Duodenal mucosa (tissue), 2 donors: ENCODE results near the gene GINS2.

Source experiments
- H3K27ac ChIP-seq: one replicate; pipeline ENCODE4 v1.7.0; 2013; ENCODE audit warnings: low read depth, low read length
- H3K27me3 ChIP-seq, 2 donors: one replicate each; pipeline ENCODE4 v1.7.0; 2013; ENCODE audit warnings: low read length in 2 of 2, control low read depth in 1 of 2; ENCODE audit not compliant: insufficient read depth in 2 of 2, control insufficient read depth in 1 of 2
- H3K36me3 ChIP-seq, 2 donors: one replicate each; pipeline ENCODE4 v1.7.0; 2013; ENCODE audit warnings: low read length in 2 of 2, control low read depth in 1 of 2; ENCODE audit not compliant: insufficient read depth in 2 of 2, control insufficient read depth in 1 of 2
- H3K4me1 ChIP-seq, 2 donors: one replicate each; pipeline ENCODE4 v1.7.0; 2013; ENCODE audit warnings: low read length in 2 of 2, control low read depth in 1 of 2; ENCODE audit not compliant: insufficient read depth in 2 of 2, control insufficient read depth in 1 of 2
- H3K4me3 ChIP-seq, 2 donors: one replicate each; pipeline ENCODE4 v1.7.0; 2013; ENCODE audit warnings: low read length in 2 of 2, low read depth in 1 of 2
- H3K9ac ChIP-seq, 2 donors: one replicate each; pipeline ENCODE4 v1.7.0; 2013; ENCODE audit warnings: low read length in 2 of 2, low read depth in 1 of 2
- H3K9me3 ChIP-seq, 2 donors: one replicate each; pipeline ENCODE4 v1.7.0; 2013; ENCODE audit warnings: low read length in 2 of 2, control low read depth in 1 of 2; ENCODE audit not compliant: control insufficient read depth in 1 of 2

Gene GINS2

DNA sequence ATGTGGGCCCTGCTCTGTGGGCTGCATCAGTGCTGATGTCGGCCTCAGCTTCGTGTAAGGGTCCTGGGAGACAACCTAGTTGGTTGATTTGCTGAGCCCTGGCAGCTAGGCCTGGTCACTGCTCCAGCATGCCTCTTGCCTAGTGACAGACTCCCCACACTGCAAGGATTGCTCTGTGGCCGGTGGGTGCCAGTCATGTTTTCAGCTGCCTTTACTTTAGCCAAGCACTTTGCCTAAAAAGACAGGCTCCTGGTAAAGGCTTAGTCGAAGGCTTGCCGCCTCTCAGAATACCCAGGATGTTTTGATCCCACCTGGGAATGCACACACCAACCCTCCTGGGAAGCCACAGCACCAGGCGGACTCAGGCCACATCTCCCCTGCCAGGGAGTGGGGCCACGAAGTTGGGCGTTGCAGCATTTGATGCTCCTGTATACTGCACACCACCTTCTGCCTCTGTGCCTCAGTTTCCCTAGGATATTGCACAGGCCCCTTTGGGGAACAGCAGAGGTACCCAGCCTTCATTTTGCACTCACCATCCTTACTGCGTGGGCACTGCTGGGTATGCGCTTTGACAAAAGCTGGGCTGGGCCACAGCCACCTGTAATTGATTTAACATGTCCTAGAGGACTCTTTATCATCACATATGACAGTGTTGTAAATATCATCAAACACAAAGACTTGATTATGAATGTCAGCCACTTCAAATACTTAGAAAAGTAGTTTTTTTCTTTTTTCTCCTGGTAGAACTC lies 19.9 kb downstream of the GINS2 start:
- no peak overlapping the region for H3K4me3 ChIP-seq
- H3K9me3 ChIP-seq = no peaks in the 10 kb centered on the region
- no peaks in the 10 kb centered on the region for H3K27me3 ChIP-seq
- peaks cover 64 to 90% of the 10 kb centered on the region in 2 donors for H3K36me3 ChIP-seq
- H3K4me1 ChIP-seq = peaks cover 4 to 5% of the 10 kb centered on the region in 2 donors
- no peak overlapping the region for H3K27ac ChIP-seq
- no peak overlapping the region for H3K9ac ChIP-seq

DNA sequence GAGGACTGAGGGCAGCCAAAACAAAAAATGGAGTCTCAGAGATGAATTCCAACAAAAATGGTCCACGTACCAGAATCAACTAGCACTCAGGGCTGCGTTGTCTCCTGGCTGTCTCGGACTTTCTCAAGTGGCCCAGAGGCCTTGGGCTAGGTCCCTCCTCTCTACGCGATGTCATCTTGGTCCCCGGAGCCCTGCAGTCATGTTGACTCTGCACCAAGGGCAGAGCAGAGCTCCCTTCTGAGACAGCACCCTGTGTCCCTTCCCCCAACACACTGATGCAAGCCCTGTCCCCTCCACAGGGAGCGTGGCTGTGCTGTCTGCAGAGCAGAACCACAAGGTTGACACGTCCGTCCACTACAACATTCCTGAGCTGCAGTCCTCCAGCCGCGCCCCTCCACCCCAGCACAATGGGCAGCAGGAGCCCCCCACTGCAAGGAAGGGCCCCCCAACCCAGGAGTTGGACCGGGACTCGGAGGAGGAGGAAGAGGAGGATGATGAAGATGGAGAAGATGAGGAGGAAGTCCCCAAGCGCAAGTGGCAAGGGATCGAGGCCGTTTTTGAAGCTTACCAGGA lies 20.8 kb downstream of the GINS2 start:
- no peak overlapping the region for H3K27ac ChIP-seq

DNA sequence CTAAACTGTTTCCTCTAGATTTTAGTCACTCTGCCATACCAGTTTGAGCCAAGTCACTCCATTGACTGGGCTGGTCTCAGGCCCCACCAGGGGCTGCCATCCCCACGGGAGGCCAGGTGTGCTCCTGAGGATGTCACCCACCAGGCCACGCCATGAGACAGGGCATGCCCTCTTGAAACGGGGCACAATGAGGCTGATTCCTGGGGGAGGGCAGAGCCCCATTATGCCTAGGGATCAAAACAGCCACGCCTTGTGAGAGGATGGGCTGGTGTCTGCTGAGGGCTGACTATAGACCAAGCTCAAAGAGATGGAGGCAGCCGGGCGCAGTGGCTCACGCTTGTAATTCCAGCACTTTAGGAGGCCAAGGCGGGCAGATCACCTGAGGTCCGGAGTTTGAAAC lies 21.5 kb downstream of the GINS2 start:
- peaks cover 0 to 8% of the 10 kb centered on the region in 2 donors for H3K4me1 ChIP-seq
- H3K27ac ChIP-seq = no peak overlapping the region
- peaks cover 73 to 95% of the 10 kb centered on the region in 2 donors for H3K36me3 ChIP-seq
- H3K4me3 ChIP-seq = no peak overlapping the region
- H3K27me3 ChIP-seq = no peaks in the 10 kb centered on the region
- H3K9ac ChIP-seq = no peak overlapping the region
- H3K9me3 ChIP-seq = no peaks in the 10 kb centered on the region

More for the DNA sequence above, 20.8 kb downstream of the GINS2 start:
- peaks cover 0 to 8% of the 10 kb centered on the region in 2 donors for H3K4me1 ChIP-seq
- H3K4me3 ChIP-seq = no peak overlapping the region
- H3K27me3 ChIP-seq = no peaks in the 10 kb centered on the region
- no peak overlapping the region for H3K9ac ChIP-seq
- H3K36me3 ChIP-seq = peaks cover 72 to 95% of the 10 kb centered on the region in 2 donors
- no peaks in the 10 kb centered on the region for H3K9me3 ChIP-seq

DNA sequence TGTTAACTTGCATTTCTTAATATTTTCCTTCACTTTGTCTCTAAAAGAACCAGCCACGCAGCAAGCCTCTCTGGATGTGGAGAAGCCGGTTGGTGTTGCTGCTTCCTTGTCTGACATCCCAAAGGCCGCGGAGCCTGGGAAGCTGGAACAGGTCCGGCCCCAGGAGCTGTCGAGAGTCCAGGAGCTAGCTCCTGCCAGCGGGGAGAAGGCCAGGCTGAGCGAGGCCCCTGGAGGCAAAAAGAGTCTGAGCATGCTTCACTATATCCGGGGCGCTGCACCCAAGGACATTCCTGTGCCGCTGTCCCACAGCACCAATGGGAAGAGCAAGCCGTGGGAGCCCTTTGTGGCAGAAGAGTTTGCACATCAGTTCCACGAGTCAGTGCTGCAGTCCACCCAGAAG lies 22.8 kb downstream of the GINS2 start:
- Histone ChIP-seq H3K9me3 (no peaks in the 10 kb centered on the region), H3K4me1 (peaks cover 0 to 8% of the 10 kb centered on the region in 2 donors), H3K9ac (no peak overlapping the region), H3K36me3 (peaks cover 70 to 97% of the 10 kb centered on the region in 2 donors), H3K27ac (no peak overlapping the region), H3K27me3 (no peaks in the 10 kb centered on the region), H3K4me3 (no peak overlapping the region)

DNA sequence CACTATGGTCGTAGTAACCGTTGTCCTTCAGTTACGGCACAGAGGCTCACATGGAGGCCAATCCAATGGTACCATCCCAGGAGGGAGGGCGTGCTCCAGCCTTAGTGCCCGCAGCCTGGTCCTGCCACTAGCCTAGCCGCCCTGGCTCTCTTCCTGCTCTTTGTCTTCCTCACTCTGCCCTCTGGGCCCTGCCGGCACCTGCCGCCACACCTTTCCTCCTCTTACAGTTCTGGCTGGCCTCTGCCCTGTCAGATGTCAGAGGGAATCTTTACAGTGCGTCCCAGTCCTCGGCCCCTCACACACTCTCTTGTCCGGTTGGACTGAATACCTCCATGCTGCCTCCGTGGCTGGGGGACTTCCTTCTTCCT lies 23.4 kb downstream of the GINS2 start:
- Histone ChIP-seq H3K27ac (no peak overlapping the region), H3K4me3 (no peak overlapping the region), H3K4me1 (peaks cover 0 to 8% of the 10 kb centered on the region in 2 donors), H3K9me3 (no peaks in the 10 kb centered on the region), H3K36me3 (peaks cover 70 to 93% of the 10 kb centered on the region in 2 donors), H3K9ac (no peak overlapping the region), H3K27me3 (no peaks in the 10 kb centered on the region)

DNA sequence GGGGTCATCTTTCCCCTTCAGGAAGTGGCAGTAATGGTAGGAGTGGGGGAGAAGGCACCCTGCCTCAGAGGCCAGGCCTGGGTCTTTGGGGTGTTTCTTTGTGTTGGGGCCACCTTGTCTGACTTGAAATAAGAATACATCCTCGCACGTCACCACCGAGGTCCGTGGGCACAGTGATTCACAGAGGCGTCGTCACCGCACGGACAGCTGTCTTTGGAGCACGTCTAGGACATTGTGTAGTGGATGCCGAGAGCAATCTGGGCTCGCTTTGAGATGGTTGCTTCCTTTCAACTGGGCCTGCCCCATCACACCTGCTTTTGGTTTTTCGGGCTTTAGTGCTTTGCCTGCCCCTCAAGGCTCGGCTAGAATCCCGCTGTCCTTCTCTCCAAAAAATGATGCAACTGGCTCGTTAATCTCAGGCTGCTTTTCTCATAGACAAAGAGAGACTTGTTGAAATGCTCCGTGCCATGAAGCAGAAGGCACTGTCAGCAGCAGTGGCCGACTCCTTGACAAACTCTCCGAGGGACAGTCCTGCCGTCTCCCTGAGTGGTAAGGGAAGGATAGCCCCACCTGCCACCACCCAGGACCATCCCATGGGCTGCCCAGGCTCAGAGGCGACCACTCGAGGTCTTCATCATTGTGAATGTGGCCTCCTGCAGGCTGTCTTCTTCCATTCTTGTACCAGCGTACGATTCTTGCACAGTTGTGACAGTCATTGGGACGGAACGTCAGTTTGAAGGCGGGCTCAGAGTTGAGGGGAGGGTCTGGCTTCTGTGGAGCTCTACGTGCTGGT lies 24.0 kb downstream of the GINS2 start:
- no peak overlapping the region for H3K4me3 ChIP-seq
- peaks cover 0 to 11% of the 10 kb centered on the region in 2 donors for H3K4me1 ChIP-seq
- H3K27ac ChIP-seq = no peak overlapping the region
- peaks cover 68 to 92% of the 10 kb centered on the region in 2 donors for H3K36me3 ChIP-seq
- no peaks in the 10 kb centered on the region for H3K27me3 ChIP-seq
- no peak overlapping the region for H3K9ac ChIP-seq
- H3K9me3 ChIP-seq = no peaks in the 10 kb centered on the region

DNA sequence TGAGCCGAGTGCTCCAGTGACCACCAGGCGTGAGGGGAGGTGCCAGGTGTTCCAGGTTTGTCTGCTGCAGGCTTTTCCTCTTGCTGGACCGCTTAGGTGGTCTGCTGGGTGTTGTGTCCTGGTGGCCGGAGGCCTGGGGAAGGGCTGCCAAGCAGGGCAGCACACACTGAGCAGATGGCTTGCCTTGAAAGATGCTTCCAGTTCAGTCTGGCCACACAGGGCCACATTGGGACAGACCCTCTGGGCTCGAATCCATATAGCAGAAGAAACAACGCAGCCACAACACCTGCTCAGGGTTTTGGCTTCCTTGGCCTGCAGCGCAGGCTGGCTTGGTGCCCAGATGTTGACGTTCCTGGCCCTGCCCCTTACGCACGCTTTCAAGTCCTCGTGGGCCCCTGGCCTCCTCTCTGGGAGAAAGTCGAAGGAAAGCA lies 24.8 kb downstream of the GINS2 start:
- no peaks in the 10 kb centered on the region for H3K27me3 ChIP-seq
- no peak overlapping the region for H3K27ac ChIP-seq
- peaks cover 68 to 94% of the 10 kb centered on the region in 2 donors for H3K36me3 ChIP-seq
- no peak overlapping the region for H3K9ac ChIP-seq
- no peaks in the 10 kb centered on the region for H3K9me3 ChIP-seq
- H3K4me3 ChIP-seq = no peak overlapping the region
- H3K4me1 ChIP-seq = peaks cover 0 to 13% of the 10 kb centered on the region in 2 donors

DNA sequence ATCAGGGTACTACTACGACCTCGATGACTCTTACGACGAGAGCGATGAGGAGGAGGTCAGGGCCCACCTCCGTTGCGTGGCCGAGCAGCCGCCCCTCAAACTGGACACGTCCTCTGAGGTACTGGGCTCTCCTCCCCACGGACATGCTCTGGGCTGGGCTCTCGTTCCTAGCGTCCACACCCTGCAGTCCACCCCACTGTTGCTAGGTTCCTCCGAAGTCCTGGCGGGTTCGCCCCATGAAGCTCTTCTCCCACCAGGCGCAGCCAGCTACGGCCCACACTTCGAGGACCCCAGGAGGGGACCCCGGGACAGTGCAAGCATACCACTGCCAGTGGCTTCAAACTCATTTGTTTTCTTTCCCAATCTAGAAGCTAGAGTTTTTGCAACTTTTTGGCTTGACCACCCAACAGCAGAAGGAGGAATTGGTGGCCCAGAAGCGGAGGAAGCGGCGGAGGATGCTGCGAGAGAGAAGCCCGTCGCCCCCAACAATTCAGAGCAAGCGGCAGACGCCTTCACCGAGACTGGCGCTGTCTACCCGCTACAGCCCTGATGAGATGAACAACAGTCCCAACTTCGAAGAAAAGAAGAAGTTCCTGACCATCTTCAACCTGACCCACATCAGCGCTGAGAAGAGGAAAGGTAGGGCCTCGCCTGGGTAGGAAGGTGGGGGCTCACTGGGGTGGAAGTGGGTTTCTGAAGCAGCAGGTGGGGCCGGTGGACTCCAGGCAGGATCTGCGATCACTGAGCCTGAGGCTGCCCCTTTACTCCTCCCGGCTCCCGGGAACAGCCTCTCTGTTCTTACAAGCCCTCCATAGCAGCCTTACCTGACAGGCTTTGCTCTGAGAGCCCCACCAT lies 25.6 kb downstream of the GINS2 start:
- H3K9me3 ChIP-seq = no peaks in the 10 kb centered on the region
- no peaks in the 10 kb centered on the region for H3K27me3 ChIP-seq
- H3K36me3 ChIP-seq = peaks cover 69 to 94% of the 10 kb centered on the region in 2 donors
- H3K4me3 ChIP-seq = no peak overlapping the region
- peaks cover 0 to 13% of the 10 kb centered on the region in 2 donors for H3K4me1 ChIP-seq
- no peak overlapping the region for H3K27ac ChIP-seq
- no peak overlapping the region for H3K9ac ChIP-seq

DNA sequence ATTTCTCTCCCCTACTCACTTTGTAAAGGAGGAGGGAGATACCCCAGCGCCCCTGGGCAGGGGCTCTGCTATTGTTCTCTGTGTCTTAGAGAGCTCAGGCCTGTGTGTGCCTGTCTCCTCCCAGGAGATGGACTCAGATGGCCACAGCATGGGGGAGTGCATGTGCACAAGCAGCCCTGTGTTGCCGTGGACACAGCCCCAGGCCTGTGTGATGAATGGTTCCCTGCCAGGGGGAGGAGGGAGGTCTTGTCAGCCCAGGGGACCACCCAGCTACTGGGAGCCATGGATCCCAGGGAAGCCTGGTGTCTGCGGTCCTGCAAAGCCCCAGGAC lies 26.3 kb downstream of the GINS2 start:
- H3K27ac ChIP-seq = no peak overlapping the region
- peaks cover 73 to 95% of the 10 kb centered on the region in 2 donors for H3K36me3 ChIP-seq
- H3K27me3 ChIP-seq = no peaks in the 10 kb centered on the region
- H3K4me3 ChIP-seq = no peak overlapping the region
- H3K9me3 ChIP-seq = no peaks in the 10 kb centered on the region
- H3K9ac ChIP-seq = no peak overlapping the region
- peaks cover 0 to 13% of the 10 kb centered on the region in 2 donors for H3K4me1 ChIP-seq
